Fibroblast of upper back skin (primary cell): Measurements from ENCODE around the gene HCLS1.
"Not testable (repeated sequence)": the region's sequence is repeated elsewhere in the genome, so short reads cannot be mapped to it uniquely, and the experiment has no call there.

Source experiments
- DNase-seq: peaks from one replicate; pipeline ENCODE4 v3.0.0-alpha.2; 2013

HCLS1 gene

DNA sequence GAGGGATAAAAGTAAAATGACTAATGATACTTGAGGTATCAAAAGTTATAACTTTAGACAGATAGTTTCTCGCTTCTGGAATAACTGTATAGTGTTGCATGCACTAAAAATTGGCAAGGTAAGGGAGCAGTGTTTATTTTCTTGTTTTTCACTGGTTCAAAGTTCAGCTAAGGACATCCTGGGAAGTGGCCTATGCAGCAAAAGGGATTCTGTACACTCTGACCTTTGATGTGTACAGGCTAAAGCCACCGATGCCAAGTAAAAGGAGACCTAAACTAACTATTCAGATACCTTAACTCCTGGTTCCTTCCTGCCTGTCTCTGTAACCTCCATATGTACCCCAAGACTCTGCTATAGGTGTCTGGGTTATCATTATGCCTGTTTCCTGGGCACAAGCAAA lies 65.9 kb downstream of the HCLS1 start:
- no peak for DNase-seq

DNA sequence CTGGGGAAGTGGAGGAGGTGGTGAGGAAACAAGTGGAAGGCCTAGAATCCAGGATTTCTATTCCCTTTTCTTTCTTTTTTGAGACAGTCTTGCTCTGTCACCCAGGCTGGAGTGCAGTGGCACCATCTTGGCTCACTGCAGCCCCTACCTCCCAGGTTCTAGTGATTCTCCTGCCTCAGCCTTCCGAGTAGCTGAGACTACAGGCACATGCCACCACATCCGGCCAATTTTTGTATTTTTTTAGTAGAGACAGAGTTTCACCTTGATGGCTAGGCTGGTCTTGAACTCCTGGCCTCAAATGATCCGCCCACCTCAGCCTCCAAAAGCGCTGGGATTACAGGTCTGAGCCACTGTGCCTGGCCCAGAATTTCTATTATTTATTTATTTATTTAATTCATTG lies 66.9 kb downstream of the HCLS1 start:
- DNase-seq = not testable (repeated sequence)

DNA sequence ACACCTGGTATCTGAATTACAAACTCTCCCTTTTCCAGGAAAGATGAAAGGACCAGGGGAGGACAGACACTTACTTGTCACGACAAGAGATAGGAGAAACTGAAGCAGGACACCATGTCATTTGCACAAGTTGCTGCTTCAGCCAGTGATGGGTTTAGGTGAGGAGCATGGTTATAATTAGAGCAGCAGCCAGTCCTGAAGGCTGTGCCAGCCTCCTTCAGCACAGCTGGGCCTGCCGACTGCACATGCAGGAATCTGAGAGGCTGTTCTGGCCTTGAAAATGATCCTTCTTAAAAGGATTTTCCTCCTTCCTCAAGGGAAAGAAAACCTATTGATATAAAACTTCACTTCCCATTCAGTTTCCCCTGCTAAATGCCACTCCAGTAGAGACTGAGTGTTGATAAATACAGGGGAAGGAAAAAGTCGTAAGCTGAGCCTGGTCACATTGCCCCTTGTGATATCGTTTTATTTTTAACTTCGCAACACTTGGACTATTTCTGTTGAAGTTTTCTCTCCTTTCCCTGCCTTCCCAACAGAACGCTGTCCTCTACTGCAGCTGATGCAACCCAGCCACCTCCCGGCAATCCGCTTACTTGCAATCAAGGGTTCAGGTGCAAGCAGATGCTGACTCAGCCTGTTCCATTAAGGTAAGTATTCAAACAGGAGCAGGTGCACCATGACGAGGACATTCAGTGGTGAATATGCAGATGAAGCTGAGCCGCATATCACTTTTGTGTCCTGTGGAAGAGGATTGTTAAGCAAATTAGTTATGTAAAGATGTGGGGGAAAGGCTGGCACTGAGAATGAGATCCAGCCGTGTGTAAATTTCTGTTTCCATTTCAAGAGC lies 67.6 kb downstream of the HCLS1 start, which contains the start of gene FBXO40:
TSS of gene FBXO40 (plus strand) at position 524 of the 847 bp plus-strand sequence. CDS start 27,197 bp downstream, outside the sequence.
- no peak for DNase-seq

DNA sequence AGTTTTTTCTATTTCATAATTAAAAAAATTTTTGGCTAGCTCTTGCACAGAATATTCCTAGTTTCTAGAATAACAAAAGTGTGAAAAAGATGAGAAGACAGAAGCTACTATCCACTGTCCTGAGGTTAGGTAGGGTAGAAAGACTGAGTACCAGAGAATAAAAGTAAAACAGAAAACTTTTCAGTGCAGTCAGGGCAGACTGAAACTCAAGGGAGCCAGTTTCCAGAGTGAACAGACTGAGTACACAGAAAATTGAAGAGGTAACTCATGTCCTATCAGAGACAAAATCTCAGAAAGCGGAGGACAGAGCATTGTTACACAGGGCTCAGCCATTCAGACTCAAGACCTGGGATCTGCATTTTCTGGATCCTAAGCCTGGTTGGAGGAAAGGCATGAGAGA lies 76.3 kb downstream of the HCLS1 start:
- DNase-seq = no peak

DNA sequence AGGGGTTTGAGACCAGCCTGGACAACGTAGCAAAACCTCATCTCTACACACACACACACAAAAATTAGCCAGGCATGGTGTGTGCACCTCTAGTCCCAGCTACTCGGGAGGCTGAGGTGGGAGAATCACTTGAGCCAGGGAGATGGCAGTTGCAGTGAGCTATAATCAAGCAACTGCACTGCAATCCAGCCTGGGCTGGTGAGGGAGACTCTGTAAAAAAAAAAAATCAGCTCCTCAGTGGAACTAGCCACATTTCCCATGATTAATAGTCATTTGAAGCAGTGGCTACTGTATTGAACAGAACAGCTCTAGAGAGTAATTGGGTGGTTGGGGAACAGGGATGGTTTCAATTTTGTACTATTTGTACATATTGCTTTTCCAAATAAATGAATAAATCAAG lies 79.0 kb downstream of the HCLS1 start:
- DNase-seq = no peak
